Measurements from ENCODE around the gene PTPRCAP. TPM values are rescaled to one million over a fixed set of nuclear protein-coding genes. Genes with fewer than 3 reads are reported as not detected.

The PTPRCAP gene
- total and polyA plus RNA-seq, 2 donors from 2014 or later: 4.7 to 20.3 TPM

DNA sequence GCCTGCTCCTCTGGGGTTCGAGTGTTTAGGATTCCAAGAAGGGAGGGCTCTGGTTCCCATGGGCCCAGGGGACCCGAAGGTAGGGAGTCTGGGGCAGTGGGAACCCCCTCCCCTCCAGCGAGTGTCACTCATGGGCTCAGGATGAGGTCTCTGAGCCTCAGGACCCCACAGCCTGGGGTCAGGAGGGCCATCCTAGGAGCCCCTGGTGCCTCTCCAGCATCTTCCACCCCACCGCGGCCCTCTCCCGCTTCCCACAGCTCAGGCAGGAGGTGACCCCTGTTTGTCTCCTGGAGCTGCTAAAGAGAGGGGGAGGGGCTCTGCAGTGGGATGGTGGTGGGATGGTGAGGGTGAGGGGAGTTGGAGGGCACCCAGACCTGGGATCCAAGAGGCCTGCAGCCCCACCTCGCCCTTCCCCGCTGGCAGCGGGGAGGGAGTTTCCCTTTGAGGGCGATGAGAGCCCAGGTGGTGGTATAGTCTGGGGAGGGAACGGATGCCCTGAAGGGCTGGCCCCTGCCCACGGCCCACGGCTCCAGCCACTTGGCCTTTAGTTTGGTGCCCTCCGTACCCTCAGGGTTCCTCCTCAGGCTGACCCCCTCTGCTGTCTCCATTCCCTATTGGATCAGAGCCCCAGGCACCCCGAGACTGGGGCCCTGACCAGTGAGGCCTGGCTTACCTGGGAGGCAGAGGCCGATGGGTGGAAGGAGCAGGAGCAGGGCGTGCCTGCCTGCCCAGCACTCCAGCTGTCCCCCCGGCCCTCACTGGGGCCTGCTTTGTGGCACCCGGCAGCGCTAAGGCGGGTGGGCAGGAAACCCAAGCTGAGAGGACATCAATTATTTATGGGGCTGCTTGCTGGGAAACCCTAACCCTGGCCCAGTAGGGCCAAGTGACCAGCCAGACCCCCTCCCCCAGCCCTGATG is 16.6 kb upstream of the PTPRCAP start:
- no peak for FAIRE-seq
- TF ChIP-seq, protein P1, sequence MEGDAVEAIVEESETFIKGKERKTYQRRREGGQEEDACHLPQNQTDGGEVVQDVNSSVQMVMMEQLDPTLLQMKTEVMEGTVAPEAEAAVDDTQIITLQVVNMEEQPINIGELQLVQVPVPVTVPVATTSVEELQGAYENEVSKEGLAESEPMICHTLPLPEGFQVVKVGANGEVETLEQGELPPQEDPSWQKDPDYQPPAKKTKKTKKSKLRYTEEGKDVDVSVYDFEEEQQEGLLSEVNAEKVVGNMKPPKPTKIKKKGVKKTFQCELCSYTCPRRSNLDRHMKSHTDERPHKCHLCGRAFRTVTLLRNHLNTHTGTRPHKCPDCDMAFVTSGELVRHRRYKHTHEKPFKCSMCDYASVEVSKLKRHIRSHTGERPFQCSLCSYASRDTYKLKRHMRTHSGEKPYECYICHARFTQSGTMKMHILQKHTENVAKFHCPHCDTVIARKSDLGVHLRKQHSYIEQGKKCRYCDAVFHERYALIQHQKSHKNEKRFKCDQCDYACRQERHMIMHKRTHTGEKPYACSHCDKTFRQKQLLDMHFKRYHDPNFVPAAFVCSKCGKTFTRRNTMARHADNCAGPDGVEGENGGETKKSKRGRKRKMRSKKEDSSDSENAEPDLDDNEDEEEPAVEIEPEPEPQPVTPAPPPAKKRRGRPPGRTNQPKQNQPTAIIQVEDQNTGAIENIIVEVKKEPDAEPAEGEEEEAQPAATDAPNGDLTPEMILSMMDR (IDR thresholded peaks at IDR 0.05; ENCODE audit: borderline replicate concordance, extremely low read depth, insufficient read depth): no peak
- Histone ChIP-seq H3K4me1 (ENCODE audit: control insufficient read depth in 2 of 3, insufficient read depth in 2 of 3, low read depth in 1 of 3, low read length in 3 of 3) (peaks cover 0 to 2% (median 0%) of the 10 kb centered on the region in 3 donors), H3K9ac (ENCODE audit: low read length in 3 of 3) (no peak overlapping the region), H3K36me3 (ENCODE audit: control insufficient read depth in 2 of 3, insufficient read depth in 3 of 3, low read length in 3 of 3) (no peaks in the 10 kb centered on the region), H3K9me3 (ENCODE audit: control insufficient read depth in 2 of 3, insufficient read depth in 1 of 3, low read length in 3 of 3) (no peaks in the 10 kb centered on the region), H3K27ac (ENCODE audit: low read depth in 2 of 2, low read length in 2 of 2) (no peak overlapping the region), H3K4me3 (ENCODE audit: low read length in 3 of 3) (no peak overlapping the region), H3K27me3 (ENCODE audit: control insufficient read depth, insufficient read depth, low read length) (no peaks in the 10 kb centered on the region)
- peak in 1 of 5 donors; percentile 66 for DNase-seq
- intact Hi-C loops (cut with DNase I): no loop called here

GRCh38 chr11:67452141-67452952 is 14.9 kb upstream of the PTPRCAP start, which contains the start of gene GPR152:
TSS of gene GPR152 (minus strand) at chr11:67452729. CDS start at chr11:67452724, 5 bp downstream.
- H3K4me3 ChIP-seq (ENCODE audit: low read length in 3 of 3): no peak within 1 kb of the TSS
- intact Hi-C loops (cut with DNase I): no loop called here
- TF ChIP-seq, protein P1 (IDR thresholded peaks at IDR 0.05; ENCODE audit: borderline replicate concordance, extremely low read depth, insufficient read depth): no peak
- DNase-seq: peak in 1 of 5 donors; percentile 78
- no peak within 1 kb of the TSS for H3K27ac ChIP-seq (ENCODE audit: low read depth in 2 of 2, low read length in 2 of 2)
- no peak for FAIRE-seq
- no peak within 1 kb of the TSS for H3K9ac ChIP-seq (ENCODE audit: low read length in 3 of 3)
- H3K4me1 ChIP-seq (ENCODE audit: control insufficient read depth in 2 of 3, insufficient read depth in 2 of 3, low read depth in 1 of 3, low read length in 3 of 3): peaks cover 0 to 3% (median 2%) of the 10 kb centered on the region in 3 donors
- no peaks in the 10 kb centered on the region for H3K9me3 ChIP-seq (ENCODE audit: control insufficient read depth in 2 of 3, insufficient read depth in 1 of 3, low read length in 3 of 3)
- no peaks in the 10 kb centered on the region for H3K27me3 ChIP-seq (ENCODE audit: control insufficient read depth, insufficient read depth, low read length)
- H3K36me3 ChIP-seq (ENCODE audit: control insufficient read depth in 2 of 3, insufficient read depth in 3 of 3, low read length in 3 of 3): no peaks in the 10 kb centered on the region

- Histone ChIP-seq H3K9ac (ENCODE audit: low read length in 3 of 3) (no peak overlapping the region), H3K36me3 (ENCODE audit: control insufficient read depth in 2 of 3, insufficient read depth in 3 of 3, low read length in 3 of 3) (no peaks in the 10 kb centered on the region), H3K9me3 (ENCODE audit: control insufficient read depth in 2 of 3, insufficient read depth in 1 of 3, low read length in 3 of 3) (no peaks in the 10 kb centered on the region), H3K27me3 (ENCODE audit: control insufficient read depth, insufficient read depth, low read length) (no peaks in the 10 kb centered on the region), H3K4me1 (ENCODE audit: control insufficient read depth in 2 of 3, insufficient read depth in 2 of 3, low read depth in 1 of 3, low read length in 3 of 3) (peaks cover 0 to 3% (median 2%) of the 10 kb centered on the region in 3 donors), H3K27ac (ENCODE audit: low read depth in 2 of 2, low read length in 2 of 2) (no peak overlapping the region), H3K4me3 (ENCODE audit: low read length in 3 of 3) (no peak overlapping the region)
- TF ChIP-seq, protein P1 (IDR thresholded peaks at IDR 0.05; ENCODE audit: borderline replicate concordance, extremely low read depth, insufficient read depth): no peak
- FAIRE-seq: no peak
- peak in 1 of 5 donors; percentile 63 for DNase-seq
- intact Hi-C loops (cut with DNase I): no loop called here
Observed at GRCh38 chr11:67451658-67451976, 14.1 kb upstream of the PTPRCAP start.

All from kidney (tissue), 14 donors.